SK-N-SH (cell line): Measurements from ENCODE around the gene GASK1A.

Experiments used
- CHD2 ChIP-seq: fragments of 150-350 bp; IDR thresholded peaks from 2 replicates; pipeline ENCODE4 v1.6.1; 2018; ENCODE audit warnings: low read length; ENCODE audit not compliant: partially characterized antibody
- CTCF ChIP-seq: fragments of 200-600 bp; sonication (generic); IDR thresholded peaks from 2 replicates; pipeline ENCODE4 v1.6.1; 2017; ENCODE audit warnings: antibody characterized with exemption, mild to moderate bottlenecking, moderate library complexity
- FOXJ3 ChIP-seq: sonication (generic); formaldehyde crosslinking; IDR thresholded peaks from 2 replicates; pipeline ENCODE4 v1.5.1; 2020; ENCODE audit warnings: mild to moderate bottlenecking, missing genetic modification reagents
- FOXM1 ChIP-seq: IDR thresholded peaks from 2 replicates; pipeline ENCODE4 v1.4.0; 2012; ENCODE audit warnings: low read depth, mild to moderate bottlenecking
- GABPA ChIP-seq: IDR thresholded peaks from 2 replicates; pipeline ENCODE4 v1.4.0; 2012; ENCODE audit warnings: low read depth, mild to moderate bottlenecking
- IRF3 ChIP-seq: fragments of 150-350 bp; IDR thresholded peaks from 2 replicates; pipeline ENCODE4 v1.6.1; 2016; ENCODE audit warnings: mild to moderate bottlenecking, low read depth, low read length
- PBX3 ChIP-seq: IDR thresholded peaks from 2 replicates; pipeline ENCODE4; 2012
- POLR2AphosphoS5 ChIP-seq: IDR thresholded peaks from 2 replicates; pipeline ENCODE4 v1.6.1; 2012; ENCODE audit warnings: low read depth, low read length
- SMC3 ChIP-seq: IDR thresholded peaks from 2 replicates; pipeline ENCODE4 v1.6.1; 2012; ENCODE audit warnings: low read depth, low read length, improper control_type of control experiment
- TAF1 ChIP-seq: IDR thresholded peaks from 2 replicates; pipeline ENCODE4 v1.6.1; 2012; ENCODE audit warnings: low read depth, mild to moderate bottlenecking, low read length, moderate library complexity, borderline replicate concordance
- YY1 ChIP-seq: IDR thresholded peaks from 2 replicates; pipeline ENCODE4 v1.4.0; 2012; ENCODE audit warnings: low read depth, mild to moderate bottlenecking
- TF ChIP-seq, protein P1 (sequence below): fragments of 150-350 bp; IDR thresholded peaks from 2 replicates; pipeline ENCODE4 v1.6.1; 2017; ENCODE audit warnings: antibody characterized with exemption, low read length, low read depth, borderline replicate concordance
- TF ChIP-seq, protein P2 (sequence below): IDR thresholded peaks from 2 replicates; pipeline ENCODE4 v1.6.1; 2012; ENCODE audit warnings: mild to moderate bottlenecking, low read depth, low read length, moderate library complexity

DNA sequence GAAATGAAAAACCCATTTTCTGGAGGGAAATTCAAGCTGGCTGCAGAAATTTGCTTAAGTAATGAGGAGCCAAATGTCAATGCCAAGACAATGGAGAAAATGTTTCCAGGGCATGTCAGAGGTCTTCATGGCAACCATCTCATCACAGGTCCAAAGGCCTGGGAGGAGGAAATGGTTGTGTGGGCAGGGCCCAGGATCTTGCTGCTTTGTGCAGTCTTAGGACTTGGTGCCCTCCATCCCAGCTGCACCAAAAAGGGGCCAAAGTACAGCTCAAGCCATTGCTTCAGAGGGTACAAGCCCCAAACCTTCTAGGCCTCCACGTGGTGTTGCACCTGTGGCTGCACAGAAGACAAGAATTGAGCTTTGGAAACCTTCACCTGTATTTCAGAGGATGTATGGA is 67.5 kb downstream of the GASK1A start:
- TF ChIP-seq CTCF (no peak), TAF1 (no peak), POLR2AphosphoS5 (no peak), FOXM1 (no peak), YY1 (no peak), SMC3 (no peak), IRF3 (no peak), PBX3 (no peak), GABPA (no peak), FOXJ3 (no peak), CHD2 (no peak)
- TF ChIP-seq, protein P1, sequence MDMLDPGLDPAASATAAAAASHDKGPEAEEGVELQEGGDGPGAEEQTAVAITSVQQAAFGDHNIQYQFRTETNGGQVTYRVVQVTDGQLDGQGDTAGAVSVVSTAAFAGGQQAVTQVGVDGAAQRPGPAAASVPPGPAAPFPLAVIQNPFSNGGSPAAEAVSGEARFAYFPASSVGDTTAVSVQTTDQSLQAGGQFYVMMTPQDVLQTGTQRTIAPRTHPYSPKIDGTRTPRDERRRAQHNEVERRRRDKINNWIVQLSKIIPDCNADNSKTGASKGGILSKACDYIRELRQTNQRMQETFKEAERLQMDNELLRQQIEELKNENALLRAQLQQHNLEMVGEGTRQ: no peak
- TF ChIP-seq, protein P2, sequence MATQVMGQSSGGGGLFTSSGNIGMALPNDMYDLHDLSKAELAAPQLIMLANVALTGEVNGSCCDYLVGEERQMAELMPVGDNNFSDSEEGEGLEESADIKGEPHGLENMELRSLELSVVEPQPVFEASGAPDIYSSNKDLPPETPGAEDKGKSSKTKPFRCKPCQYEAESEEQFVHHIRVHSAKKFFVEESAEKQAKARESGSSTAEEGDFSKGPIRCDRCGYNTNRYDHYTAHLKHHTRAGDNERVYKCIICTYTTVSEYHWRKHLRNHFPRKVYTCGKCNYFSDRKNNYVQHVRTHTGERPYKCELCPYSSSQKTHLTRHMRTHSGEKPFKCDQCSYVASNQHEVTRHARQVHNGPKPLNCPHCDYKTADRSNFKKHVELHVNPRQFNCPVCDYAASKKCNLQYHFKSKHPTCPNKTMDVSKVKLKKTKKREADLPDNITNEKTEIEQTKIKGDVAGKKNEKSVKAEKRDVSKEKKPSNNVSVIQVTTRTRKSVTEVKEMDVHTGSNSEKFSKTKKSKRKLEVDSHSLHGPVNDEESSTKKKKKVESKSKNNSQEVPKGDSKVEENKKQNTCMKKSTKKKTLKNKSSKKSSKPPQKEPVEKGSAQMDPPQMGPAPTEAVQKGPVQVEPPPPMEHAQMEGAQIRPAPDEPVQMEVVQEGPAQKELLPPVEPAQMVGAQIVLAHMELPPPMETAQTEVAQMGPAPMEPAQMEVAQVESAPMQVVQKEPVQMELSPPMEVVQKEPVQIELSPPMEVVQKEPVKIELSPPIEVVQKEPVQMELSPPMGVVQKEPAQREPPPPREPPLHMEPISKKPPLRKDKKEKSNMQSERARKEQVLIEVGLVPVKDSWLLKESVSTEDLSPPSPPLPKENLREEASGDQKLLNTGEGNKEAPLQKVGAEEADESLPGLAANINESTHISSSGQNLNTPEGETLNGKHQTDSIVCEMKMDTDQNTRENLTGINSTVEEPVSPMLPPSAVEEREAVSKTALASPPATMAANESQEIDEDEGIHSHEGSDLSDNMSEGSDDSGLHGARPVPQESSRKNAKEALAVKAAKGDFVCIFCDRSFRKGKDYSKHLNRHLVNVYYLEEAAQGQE: no peak
